Natural killer cell (primary cell): ENCODE data around the gene AGR2. TPM values are rescaled to one million over a fixed set of nuclear protein-coding genes. Genes with fewer than 3 reads are reported as not detected.

Experiments
- total RNA-seq, 4 donors: library from RNA; stranded (reverse); fragments of 120-200 nt in 1 of 4; gene quantifications; one replicate each; pipeline versions ENCODE4 v1.2.3 to v1.2.4, GENCODE V29; 2013 to 2022

Gene AGR2
- total RNA-seq, 3 donors from 2014 or later (not counting 1 experiment from before 2014, with no cell fraction given), result not detected

Other genes starting within 250 kb of the AGR2 start
- 10 to 100 TPM; 15.5 to 21.4 (median 19.4) TPM for gene ANKMY2, start 159.2 kb downstream of the AGR2 start, total RNA-seq
- 10 to 100 TPM; 15.3 to 21.0 (median 19.9) TPM for gene BZW2, start 158.8 kb downstream of the AGR2 start, total RNA-seq
- 1 to 10 TPM; 1.4 to 2.3 (median 1.8) TPM for gene TSPAN13, start 51.2 kb downstream of the AGR2 start, total RNA-seq
- gene AGR3, start 77.0 kb upstream of the AGR2 start, total RNA-seq, result not detected